H1 (cell line): Measurements from ENCODE around the gene MLPH.

ENCODE experiments used
- BACH1 ChIP-seq: IDR thresholded peaks from 2 replicates; pipeline ENCODE4 v1.6.1; 2012; ENCODE audit warnings: low read length, improper control_type of control experiment
- BRCA1 ChIP-seq: IDR thresholded peaks from 2 replicates; pipeline ENCODE4 v1.6.1; 2012; ENCODE audit warnings: low read depth, low read length, improper control_type of control experiment
- CTCF ChIP-seq, 3 experiments: IDR thresholded peaks; 1 replicate in 2 of 3; 2 replicates in 1 of 3; pipeline versions ENCODE4 v1.5.1 to v1.6.1; 2011; ENCODE audit warnings: low read length in 3 of 3, mild to moderate bottlenecking in 3 of 3, inconsistent platforms in 2 of 3, low read depth in 1 of 3, moderate library complexity in 1 of 3; ENCODE audit not compliant: insufficient read depth in 1 of 3; ENCODE audit errors: control extremely low read depth in 1 of 3
- EGR1 ChIP-seq: IDR thresholded peaks from 2 replicates; pipeline ENCODE4 v1.6.1; 2011; ENCODE audit warnings: low read depth, low read length, borderline replicate concordance
- EZH2 ChIP-seq: fragments of 200-600 bp; sonication (generic); IDR thresholded peaks from 2 replicates; pipeline ENCODE4 v1.7.1; 2012; ENCODE audit warnings: low read depth, mild to moderate bottlenecking, moderate library complexity, low read length, inconsistent platforms; ENCODE audit not compliant: severe bottlenecking
- POLR2A ChIP-seq, 2 experiments: IDR thresholded peaks; 1 replicate in 1 of 2; 2 replicates in 1 of 2; pipeline ENCODE4 v1.6.1; 2011; ENCODE audit warnings: low read depth in 2 of 2, low read length in 2 of 2, mild to moderate bottlenecking in 2 of 2; ENCODE audit errors: control extremely low read depth in 1 of 2
- RXRA ChIP-seq: IDR thresholded peaks from 2 replicates; pipeline ENCODE4 v1.6.1; 2011; ENCODE audit warnings: low read depth, mild to moderate bottlenecking, low read length, moderate library complexity; ENCODE audit not compliant: insufficient read depth
- SP1 ChIP-seq: IDR thresholded peaks from 2 replicates; pipeline ENCODE4 v1.6.1; 2011; ENCODE audit warnings: low read depth, low read length
- SP2 ChIP-seq: IDR thresholded peaks from 2 replicates; pipeline ENCODE4 v1.6.1; 2012; ENCODE audit warnings: mild to moderate bottlenecking, low read length, inconsistent platforms
- SP4 ChIP-seq: IDR thresholded peaks from 2 replicates; pipeline ENCODE4 v1.6.1; 2012; ENCODE audit warnings: low read length, inconsistent platforms
- YY1 ChIP-seq: IDR thresholded peaks from 2 replicates; pipeline ENCODE4 v1.6.1; 2011; ENCODE audit warnings: low read depth, mild to moderate bottlenecking, low read length
- TF ChIP-seq, protein P1 (sequence below): IDR thresholded peaks from 2 replicates; pipeline ENCODE4 v1.6.1; 2012; ENCODE audit warnings: inconsistent platforms

DNA sequence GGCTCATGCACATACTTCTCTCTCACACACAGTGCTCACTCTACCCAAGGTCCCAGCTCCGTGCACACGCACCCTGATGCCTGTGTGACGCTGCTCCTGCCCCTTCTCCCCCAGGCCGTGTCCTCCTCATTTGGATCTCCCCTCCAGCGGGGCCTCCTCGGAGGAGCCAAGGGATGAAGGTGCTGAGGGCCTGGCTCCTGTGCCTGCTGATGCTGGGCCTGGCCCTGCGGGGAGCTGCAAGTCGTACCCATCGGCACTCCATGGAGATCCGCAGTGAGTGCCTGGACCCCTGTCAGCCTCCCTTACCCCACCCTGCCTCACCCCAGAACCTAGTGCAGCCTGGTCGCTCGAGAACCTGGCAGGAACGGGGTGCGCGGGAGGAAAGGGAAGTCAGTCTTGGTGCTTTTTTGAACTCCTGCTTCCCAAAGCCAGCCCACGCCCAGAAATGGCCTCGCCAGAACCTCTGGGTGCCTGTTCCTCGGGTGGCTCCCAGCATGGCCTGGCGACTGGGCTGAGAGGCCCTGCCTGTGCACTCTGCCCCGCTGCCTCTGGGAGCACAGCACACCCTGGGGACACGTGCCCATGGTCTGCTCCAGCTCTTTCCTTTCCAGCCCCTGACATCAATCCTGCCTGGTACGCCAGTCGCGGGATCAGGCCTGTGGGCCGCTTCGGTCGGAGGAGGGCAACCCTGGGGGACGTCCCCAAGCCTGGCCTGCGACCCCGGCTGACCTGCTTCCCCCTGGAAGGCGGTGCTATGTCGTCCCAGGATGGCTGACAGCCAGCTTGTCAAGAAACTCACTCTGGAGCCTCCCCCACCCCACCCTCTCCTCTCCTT is 79.6 kb downstream of the MLPH start, which contains the start of gene PRLH:
- TF ChIP-seq POLR2A (IDR thresholded peaks at IDR 0.05; ENCODE audit: control extremely low read depth in 1 of 2, low read depth in 2 of 2, low read length in 2 of 2): no peak
- TF ChIP-seq EGR1: no peak
- TF ChIP-seq, protein P1, sequence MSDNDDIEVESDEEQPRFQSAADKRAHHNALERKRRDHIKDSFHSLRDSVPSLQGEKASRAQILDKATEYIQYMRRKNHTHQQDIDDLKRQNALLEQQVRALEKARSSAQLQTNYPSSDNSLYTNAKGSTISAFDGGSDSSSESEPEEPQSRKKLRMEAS: no peak
- no peak for TF ChIP-seq BRCA1
- TF ChIP-seq EZH2: no peak
- no peak for TF ChIP-seq YY1
- TF ChIP-seq SP4: no peak
- no peak for TF ChIP-seq SP1
- no peak for TF ChIP-seq BACH1
- TF ChIP-seq RXRA: no peak
- no peak for TF ChIP-seq CTCF (IDR thresholded peaks at IDR 0.05; ENCODE audit: control extremely low read depth in 1 of 3, insufficient read depth in 1 of 3, low read depth in 1 of 3, low read length in 3 of 3)
- no peak for TF ChIP-seq SP2
